CD4-positive, alpha-beta T cell treated with Interleukin-2 at 100 ng/mL for 4 hours (primary cell): ENCODE data around the gene ARHGEF12.

Source experiments
- DNase-seq: peaks from one replicate; pipeline ENCODE4 v3.0.0-alpha.2; 2020; ENCODE audit warnings: low spot score

ARHGEF12 gene, protein sequence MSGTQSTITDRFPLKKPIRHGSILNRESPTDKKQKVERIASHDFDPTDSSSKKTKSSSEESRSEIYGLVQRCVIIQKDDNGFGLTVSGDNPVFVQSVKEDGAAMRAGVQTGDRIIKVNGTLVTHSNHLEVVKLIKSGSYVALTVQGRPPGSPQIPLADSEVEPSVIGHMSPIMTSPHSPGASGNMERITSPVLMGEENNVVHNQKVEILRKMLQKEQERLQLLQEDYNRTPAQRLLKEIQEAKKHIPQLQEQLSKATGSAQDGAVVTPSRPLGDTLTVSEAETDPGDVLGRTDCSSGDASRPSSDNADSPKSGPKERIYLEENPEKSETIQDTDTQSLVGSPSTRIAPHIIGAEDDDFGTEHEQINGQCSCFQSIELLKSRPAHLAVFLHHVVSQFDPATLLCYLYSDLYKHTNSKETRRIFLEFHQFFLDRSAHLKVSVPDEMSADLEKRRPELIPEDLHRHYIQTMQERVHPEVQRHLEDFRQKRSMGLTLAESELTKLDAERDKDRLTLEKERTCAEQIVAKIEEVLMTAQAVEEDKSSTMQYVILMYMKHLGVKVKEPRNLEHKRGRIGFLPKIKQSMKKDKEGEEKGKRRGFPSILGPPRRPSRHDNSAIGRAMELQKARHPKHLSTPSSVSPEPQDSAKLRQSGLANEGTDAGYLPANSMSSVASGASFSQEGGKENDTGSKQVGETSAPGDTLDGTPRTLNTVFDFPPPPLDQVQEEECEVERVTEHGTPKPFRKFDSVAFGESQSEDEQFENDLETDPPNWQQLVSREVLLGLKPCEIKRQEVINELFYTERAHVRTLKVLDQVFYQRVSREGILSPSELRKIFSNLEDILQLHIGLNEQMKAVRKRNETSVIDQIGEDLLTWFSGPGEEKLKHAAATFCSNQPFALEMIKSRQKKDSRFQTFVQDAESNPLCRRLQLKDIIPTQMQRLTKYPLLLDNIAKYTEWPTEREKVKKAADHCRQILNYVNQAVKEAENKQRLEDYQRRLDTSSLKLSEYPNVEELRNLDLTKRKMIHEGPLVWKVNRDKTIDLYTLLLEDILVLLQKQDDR (N-terminal part only)

DNA sequence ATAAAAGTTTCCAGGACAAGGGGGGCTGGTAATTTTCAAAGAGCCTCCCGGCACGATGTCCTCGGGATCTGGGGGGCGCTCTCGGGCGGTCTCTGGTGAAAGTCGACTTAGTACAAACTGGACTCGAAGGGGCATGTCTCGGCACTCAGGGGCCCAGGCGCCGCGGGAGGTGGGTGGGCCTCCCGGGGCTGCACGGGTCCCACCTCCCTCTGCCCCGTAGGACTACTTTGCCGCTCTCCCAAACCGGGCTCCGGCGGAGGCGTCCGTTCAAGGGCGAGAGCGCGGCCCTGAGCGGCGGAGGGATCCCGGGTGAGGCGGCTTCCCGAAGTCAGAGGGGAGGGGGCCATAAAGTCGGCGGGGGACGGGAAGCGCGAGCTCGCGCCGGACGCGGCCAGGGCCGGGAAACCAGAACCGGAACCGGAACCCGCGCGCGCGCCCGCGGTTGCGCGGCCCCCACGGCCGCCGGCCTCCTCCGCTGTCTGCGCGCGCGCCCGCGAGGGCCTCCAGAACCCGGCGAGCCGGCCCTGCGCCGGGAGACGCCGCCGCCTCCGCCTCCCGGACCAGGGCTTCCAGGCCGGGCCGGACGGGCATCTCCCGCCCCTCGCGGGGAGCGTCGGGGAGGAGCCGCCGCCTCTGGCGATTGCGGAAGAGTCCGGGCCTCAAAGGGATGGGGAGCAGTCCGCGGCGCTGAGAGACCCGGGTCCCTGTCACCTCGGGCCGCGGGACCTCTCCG lies at the start of gene ARHGEF12:
Gene ARHGEF12 (plus strand): TSS at position 506 of the 733 bp plus-strand sequence. CDS start 831 bp downstream, outside the sequence.
- DNase-seq = peak; percentile 75

DNA sequence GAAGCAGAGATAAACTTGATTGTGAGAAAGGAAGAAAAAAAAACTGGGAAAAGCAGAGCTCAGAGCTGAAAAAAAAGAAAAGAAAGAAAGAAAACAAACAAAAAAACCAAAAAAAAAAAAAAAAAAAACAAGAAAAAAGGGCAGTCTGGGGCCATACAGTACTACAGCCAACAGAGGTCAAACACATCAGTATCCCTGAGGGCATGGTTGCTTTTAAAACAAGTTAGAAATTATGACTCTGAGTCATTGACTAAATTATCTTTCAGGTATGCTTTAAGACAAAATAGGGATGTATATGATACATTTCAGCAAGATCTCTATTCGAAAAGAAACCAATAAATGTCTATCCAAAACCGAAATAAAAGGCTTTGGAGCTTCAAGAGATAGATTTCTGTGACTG lies 48.2 kb upstream of the ARHGEF12 start:
- DNase-seq = no peak

DNA sequence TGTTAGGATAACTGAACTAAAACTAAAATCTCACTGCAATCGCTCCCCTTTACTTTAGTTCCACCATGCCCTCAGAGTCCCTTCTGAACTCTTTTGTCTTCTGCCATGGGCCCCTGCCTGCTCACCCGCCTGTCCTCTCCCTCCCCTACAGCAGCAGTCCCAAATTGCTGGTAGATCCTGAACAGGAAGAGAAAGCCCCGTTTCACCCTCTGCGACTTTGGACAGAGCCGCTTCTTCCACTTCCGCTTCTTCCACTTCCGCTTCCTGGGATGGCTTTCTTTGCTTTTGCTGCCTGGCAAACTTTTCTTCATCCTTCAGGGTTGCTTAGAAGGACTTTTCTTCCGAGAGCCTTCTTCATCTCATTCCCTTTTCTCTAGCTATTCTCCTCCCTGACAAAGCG lies 46.8 kb upstream of the ARHGEF12 start:
- DNase-seq = no peak

DNA sequence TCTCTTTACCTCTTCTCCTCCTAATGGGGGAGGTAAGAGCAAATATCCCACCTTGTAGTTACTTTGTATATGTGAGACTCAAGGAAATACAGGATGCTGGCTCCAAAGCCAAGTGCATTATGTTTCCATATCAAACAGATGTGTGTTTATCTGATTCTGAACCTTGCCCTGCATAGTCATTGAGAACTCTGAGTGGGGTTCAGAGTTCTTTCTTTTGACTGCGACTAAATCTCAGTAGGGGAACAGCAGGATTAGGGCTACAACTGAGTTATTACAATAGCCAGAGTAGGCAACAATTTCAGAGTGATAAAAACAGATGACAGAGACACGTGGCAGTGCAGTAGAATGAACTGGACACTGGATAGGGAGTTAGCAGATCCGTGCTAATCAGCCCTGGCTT lies 45.3 kb upstream of the ARHGEF12 start:
- DNase-seq = no peak

DNA sequence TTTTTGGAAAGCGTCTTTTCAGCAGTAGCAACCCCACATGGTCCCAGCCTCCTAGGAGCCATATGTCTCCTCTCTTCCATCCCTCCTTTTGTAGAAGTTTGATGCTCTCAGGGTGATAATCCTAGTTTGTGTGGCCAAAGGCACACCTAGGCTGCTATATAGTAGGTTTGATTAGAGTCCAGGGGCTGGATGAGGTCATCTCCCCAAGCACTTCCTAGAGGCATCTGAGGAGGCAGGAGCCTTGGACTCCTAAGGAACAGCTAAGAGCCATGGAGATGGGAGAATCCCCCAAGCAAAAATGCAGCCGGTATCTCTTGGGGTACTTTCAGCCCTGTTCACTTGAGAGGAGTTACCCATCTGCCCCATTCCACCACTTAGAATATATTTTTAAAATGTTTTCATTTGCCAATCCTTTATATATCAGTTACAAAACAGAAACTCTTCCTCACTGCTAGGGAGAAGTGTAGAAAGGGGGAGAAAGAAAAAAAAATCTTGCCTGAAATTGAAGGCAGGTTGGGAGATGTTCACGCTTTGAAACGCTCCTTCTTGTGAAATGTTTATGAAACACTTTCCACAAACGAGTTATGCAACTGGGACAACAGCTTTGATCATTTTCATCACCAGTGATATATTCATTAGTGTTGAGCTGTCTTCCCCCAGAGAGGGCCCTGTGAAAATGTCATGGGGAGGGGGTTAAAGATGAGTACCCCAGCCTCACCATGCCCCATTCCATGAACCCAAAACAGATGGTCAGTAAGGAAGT lies 43.0 kb upstream of the ARHGEF12 start:
- no peak for DNase-seq

DNA sequence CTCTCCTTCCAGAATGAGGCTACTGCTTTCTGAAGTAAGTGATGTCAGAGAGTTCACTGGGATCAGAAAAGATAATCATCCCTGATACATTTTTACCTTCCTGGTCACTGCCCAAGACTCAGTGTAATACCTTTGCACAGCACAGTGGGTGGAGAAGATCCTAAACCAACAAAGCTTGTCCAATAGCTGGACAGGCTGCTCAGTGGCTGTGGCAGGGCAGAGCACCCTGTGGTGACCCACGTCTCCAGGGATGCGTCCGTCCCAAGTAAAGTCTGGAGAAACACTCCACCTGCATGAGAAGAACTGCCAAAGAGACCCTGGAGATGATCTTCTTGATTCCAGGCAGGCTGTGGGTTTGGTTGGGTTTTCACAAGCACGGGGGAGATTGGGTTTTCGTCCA lies 42.1 kb upstream of the ARHGEF12 start:
- no peak for DNase-seq

DNA sequence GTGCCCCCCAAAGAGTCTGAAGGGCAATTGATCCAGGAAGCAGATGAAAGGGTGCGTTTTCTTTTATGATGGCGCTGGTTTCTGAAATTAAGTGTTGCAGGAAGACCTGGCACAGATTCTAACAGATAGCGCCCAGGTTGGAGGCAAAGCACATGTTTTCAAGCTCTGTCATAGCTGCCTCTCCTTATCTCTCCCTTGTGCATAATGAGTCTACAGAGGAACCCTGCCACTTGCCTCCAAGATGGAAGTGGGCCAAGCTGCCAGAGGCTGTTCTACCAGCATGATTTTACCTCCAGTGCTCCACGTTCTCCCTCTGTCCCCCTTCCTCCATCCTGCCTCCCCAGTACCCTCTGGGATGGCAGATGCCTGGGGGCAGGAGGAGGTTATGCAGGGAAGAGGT lies 41.1 kb upstream of the ARHGEF12 start:
- DNase-seq = no peak

DNA sequence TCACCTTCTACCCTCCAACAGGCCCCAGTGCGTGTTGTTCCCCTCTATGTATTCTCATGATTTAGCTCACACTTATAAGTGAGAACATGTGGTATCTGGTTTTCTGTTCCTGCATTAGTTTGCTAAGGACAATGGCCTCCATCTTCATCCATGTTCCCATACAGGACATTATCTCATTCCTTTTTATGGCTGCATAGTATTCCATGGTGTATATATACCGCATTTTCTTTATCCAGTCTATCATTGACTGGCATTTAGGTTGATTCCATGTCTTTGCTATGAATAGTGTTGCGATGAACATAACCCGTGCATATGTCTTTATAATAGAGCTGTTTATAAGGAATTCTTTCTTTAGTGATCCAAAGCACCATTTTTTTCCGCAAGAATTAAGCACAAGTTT lies 39.7 kb upstream of the ARHGEF12 start:
- DNase-seq = no peak

DNA sequence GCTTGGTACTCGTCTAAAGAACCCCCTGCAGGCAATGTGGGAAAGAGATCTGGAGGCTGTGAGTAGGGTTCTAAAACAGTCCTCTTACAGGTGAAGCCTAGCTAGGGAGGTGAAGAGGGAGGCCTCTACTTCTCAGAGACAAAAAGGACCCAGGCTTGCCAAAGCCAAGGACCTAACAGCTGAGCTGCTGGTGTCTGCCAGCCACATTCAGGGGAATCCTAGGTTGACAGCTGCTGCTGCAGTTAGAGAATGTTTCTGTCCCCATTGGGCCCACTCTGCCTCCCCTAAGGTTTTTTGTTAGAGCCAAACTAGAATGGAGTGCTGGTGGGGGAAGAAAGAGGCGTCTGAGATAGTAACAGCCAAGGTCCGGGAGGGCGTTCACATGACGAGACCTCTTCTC lies 37.8 kb upstream of the ARHGEF12 start:
- DNase-seq = no peak

DNA sequence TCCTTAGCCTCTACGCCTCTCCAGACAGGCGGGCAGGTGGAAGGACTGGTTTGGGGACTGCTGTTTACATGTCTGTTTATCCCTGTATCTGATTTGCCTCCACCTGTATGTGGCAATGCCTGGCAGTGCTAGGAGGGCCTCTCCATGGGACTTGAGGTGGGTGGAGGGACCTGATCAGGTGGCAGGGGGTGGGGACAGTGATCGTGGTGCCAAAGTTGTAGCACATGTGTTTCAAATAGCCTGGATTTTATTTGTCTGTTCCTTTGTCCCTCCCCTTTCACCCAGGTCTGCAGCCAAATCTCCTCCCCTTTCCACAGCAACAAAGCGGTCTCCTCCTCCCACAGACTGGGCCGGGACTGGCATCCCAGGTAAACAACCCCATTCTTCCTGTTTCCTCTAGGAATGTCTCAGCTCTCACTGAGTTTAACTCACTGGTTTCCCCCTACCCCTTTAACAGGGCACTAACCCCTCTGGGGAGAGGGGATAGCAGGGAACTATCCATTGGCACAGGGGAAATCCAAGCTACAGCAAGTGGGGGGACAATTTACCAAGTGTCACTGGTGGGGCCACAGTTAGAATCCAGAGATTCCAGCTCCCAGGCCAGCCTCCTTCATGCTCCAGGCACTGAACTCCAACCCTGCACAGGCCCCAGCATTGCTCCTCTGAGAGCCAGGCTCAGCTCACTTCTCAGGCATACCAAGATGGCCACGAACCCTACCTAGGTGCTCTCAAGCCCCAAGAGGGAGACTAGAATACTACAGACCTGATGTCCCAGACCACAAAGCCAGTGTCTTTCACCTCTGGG lies 34.0 kb upstream of the ARHGEF12 start:
- DNase-seq = no peak

DNA sequence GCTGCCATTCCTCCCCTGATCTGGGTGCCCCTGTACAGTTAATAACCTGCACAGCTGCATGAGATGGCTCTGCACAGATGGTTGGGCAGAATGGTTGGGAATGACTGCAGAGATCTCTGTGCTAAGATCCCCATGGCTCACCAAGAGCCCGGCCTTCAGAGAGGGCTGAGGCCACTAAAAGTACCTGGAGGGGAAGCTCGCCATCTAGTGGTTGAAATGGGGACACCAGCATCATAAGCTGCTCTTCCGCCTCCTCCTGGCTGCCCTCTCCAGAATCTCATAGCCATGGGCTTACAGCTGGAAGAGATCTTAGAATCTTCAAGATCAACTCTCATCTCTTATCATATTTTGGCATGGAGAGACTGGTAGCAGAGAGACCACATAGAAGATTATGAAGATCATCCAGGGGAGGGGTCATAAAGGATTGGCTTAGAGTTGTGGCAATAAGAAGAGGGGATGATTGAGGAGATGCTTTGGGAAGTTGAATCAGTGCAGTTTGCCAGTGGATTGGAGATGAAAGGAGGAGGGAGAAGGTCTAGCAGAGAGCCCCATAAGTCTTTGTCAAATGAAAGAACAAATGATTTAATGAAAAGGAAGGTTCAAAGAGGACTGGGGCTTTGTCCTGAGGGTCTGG lies 33.1 kb upstream of the ARHGEF12 start:
- peak; percentile 55 for DNase-seq

DNA sequence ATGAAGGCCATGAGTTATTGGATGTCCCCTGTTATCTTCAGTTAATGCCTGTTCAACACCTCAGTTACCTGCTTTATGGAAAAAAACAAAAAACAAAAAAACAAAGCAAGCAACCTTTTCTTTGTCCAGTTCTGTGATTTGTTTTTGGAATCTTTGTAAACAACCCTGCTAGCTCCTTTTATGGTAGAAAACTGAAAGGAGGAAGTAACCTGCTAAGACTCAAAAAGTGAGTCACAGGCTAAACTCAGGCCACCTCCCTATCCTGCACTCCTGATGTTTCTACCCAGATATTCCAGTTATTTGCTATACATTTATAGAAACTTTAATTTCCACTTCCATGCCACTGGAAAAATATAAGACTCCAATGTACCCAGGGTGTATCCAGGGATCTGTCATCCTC lies 31.7 kb upstream of the ARHGEF12 start:
- DNase-seq = no peak

DNA sequence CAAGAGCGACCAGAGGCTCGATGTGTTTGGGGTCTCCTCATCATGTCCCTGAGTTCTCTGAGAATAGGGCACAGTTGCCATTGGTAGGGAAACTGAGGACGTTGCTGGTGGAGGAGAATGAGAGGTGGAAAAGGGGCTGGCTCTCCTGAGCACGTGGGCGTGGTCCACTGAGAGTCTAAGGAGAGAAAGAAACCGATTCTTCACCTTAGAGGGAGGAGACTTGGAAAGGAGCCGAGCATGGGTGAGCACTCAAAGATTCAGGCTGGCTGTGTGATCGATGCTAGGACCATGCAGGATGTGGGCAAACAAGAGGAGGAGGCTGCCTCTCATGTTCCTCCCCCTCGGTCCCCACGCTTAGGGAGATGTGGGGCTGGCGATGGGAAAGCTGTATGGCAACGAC lies 30.9 kb upstream of the ARHGEF12 start:
- DNase-seq = no peak

DNA sequence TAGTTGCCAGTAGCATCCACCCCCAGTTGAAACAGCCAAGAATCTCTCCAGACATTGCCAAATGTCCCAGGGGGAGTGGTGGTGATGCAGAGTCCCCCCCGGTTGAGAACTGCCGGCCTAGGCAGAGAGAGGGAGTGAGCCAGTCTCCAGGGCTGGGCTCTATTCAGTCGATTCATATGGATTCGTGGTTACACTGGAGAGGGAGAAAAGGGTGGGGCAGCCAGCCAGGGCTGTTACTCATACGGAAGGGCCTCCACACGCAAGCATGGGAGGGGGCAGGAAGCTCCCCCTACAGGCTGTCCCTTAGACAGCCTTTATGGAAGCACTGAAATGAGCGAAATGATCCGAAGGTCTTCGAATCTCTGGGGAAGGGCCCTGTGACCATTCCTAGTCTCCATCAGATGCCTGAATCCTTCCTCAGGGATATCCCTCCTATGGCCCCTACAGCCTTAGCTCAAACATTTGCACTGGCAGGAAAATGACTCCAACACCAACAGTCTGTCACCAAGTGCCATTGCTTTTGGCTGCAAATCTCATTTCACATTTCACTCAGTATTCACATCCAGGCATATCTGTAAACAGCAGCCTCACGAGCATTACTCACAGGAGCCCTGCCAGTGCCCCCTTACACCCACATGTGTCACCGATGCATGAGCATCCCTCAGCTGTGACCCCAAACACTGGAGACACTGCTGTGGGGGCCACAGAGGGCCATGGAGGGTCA lies 29.5 kb upstream of the ARHGEF12 start:
- no peak for DNase-seq

DNA sequence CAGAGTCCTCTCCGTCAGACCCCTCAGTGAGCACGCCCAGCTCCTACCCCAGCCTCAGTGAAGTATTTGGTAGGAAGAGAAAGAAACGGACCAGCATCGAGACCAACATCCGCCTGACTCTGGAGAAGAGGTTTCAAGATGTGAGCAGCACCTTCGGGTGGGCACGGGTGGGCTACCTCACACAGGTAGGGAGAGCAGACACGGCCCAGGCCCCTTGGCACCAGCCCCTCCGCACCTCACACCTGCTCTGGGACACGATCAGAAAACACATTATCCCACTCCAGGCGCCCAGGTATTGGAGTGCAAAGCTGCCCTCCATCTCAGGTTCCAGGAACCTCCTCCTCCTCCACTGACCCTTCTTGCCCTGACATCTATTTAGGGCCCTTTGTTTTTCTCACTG lies 28.7 kb upstream of the ARHGEF12 start:
- no peak for DNase-seq

DNA sequence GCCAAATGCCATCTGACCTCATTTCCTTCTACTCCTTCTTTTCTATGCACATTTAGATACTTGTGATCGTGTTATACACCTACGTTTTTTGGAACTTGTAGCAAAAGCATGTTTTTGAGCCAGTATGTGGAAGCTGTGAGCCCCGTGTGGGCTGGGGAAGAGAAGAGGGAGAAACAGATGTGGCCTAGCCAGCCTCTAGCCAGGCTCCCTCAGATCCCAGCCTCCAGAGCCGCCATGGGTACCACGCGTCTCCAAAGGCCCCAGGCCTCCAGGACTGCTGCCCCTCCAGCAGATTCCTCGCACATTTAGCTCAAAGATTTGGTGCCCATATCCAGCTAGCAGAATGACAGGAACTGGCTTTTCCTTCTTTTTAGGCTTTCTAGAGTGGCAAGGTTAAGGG lies 28.1 kb upstream of the ARHGEF12 start:
- DNase-seq = no peak

DNA sequence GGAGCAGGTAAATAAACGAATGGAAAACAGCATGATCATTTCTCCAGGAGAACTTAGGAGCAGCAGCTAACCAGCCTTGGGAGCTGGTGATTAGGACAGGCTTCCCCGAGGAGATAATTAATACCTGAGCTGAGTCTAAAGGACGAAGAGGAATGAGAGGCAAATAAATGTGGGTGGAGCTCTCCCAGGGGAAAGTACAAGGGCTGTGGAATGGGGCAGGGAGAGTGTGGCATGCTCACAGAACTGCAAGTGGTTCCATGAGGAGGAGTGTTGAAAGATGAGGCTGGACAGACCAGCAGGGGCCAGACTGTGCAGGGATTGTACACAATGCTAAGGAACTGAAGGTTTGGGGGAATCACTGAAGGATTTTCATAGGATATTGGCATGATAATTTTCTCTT lies 25.3 kb upstream of the ARHGEF12 start:
- no peak for DNase-seq

DNA sequence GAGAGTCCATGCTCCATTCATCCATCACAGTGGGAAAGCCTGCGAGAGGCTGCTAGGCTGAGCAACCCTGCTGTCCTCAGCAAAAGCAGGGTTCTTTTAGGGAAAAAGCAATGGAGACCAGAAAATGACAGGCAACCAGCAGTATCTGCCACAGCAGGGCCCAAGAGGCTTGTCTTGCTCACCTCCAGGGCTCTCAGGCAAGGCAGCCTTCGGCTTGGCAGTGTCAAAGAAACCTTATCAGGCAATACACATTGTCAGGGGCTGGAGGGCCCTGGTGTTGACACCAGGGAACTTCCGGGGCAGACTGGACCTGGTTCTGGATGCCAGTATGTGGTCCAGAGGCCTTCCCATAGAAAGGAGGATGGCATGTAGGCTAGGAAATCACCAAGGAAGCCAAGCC lies 21.4 kb upstream of the ARHGEF12 start:
- DNase-seq = no peak
